KBM-7 (cell line): ENCODE results near the gene FCN3.

Source experiments
- DNase-seq: peaks from one replicate; pipeline ENCODE4 v3.0.0-alpha.2; 2015
- in situ Hi-C: fragments of 300-500 bp; cut with MboI; formaldehyde crosslinking; loops from 2 replicates; pipeline ENCODE4 v1.14.3; 2020; ENCODE audit warnings: low sequenced_read_pairs, low pct_unique_long_range_greater_than_20kb, mixed read lengths

The FCN3 gene

DNA sequence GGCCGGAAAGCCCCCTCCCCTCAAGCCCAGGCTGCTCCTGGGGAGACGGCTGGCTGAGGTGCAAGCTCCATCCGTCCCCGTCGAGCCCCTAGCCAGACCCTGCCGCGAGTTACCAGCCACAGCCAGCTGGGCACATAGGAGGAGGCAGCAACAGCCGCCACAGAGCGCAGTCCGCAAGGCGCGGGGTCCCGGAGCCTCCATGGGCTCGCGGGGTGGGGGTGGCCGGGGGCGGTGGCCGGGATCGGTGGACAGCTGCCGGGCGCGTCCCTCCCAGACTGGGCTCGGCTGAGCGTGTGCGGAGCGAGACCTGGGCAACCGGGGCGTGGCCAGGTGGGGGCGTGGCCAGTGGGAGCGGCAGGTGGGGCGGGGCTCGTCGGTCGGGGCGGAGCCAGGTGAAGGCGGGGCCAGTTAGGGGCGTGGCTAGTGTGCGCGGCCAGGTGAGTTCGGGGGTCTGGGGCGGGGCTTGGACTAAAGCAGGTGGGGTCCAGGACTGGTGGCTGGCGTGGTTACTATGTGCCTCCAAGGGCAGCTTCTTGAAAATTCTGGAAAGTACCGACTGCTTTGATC is 8.5 kb upstream of the FCN3 start, which contains the start of gene CD164L2:
CD164L2 (minus strand) TSS at position 295 of the 567 bp plus-strand sequence; CDS start at position 201, 94 bp downstream.
- in situ Hi-C loops: loop anchor here (25.0 kb wide), 1 partner anchor 271 kb away; no protein-coding TSS in a partner anchor
- no peak for DNase-seq

DNA sequence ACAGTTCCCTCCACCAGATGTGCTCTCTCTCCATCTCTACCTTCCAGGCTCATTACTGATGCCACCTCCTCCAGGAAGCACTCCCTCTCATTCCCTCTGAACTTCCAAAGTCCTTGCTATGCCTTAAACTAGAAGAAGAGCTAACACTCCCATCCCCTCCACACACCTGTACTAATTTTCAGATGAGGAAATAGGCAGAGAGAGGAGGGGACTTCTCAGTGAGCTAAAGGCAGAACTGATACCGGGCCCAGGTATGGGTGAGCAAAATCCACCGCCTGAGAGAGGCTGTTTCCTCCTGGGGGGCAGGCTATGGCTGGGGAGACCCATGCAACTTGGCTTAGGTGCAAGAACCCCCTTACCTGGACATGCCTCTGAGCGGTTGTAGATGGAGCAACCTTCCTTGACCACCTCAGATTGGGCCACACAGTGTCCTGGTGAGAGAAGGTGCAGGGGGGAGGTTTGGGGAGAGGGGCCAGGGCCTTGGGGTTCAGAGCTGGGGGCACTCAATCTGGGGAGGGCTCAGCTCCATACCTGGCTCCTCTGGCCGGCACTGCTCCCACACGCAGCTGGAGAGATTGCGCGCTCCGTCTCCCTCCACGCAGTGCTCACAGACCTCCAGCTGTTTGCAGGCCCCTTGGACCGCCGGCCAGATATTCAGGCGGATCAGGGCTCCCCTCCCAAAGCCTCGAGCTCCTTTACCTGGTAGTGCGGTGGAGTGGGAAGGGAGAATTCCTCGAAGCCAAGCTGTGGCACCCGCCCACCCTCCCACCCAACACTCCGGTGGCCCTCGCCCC is 7.5 kb upstream of the FCN3 start:
- DNase-seq: no peak
- in situ Hi-C loops: loop anchor here (25.0 kb wide), 1 partner anchor 270 kb away; no protein-coding TSS in a partner anchor

DNA sequence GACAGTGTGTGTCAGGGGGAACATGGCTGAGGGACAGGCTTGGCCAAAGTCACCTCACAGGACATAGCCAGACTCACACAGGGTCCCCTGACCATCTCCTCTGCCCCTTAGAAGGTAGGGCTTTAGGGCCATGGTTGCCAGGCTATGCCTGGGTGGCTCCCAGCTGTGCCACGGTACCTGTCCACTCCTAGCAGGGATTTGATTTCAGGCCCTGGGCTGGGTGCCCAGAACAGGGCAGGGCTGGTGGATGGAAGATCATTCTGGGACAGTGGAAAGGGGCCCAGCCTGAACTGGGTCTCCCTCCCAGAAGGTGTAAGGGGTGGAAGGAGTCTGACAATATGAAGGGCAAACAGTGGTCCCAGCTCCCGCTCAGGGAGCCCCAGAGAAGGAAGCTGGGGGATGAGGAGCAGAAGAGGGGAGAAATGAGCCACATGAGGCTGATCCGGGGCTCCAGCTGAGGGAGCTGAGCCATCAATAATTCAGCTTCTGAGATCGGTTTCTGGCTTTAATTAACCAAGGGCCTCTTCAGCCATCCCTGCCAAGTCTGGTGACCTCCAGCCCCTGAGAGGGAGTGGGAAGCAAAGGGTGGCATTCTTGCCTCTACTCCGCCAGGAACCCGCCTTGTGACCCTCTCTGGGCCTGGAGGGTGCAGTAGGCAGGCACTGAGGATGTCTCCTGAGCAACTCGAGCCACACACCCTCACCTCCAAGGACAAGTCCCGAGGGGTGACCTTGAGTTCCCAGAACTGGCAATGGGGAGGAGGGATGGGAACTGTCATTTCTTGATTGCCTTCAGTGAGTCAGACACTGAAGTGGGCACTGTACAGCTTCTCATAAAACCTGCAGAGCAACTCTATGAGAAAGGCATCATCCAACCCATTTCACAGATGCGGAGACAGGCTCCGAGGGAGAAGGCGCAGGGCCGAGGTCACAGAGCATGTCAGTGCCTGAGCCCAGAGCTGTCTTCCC is 6.4 kb upstream of the FCN3 start:
- DNase-seq: no peak
- in situ Hi-C loops: loop anchor here (25.0 kb wide), 1 partner anchor 269 kb away; no protein-coding TSS in a partner anchor

DNA sequence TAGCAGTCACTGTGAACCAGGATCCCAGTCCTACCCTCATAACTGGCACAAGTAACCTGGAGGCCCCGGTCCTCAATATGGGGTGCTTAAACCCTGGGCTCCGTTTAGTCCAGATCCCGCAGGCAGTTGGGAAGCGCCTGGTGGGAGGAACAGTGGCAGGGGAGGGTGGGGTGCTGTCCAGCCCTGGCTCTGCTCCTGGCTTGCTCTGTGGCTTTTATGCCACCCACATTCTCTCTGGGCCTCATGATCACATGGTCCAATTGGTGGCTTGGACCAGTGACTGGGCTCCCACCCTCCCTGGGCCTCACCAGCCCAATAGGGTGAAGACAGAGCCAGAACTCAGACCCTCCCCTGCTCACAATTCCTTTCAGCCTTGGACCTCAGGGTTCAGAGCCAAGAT is 5.6 kb upstream of the FCN3 start:
- DNase-seq: no peak
- in situ Hi-C loops: loop anchor here (25.0 kb wide), 1 partner anchor 268 kb away; no protein-coding TSS in a partner anchor

DNA sequence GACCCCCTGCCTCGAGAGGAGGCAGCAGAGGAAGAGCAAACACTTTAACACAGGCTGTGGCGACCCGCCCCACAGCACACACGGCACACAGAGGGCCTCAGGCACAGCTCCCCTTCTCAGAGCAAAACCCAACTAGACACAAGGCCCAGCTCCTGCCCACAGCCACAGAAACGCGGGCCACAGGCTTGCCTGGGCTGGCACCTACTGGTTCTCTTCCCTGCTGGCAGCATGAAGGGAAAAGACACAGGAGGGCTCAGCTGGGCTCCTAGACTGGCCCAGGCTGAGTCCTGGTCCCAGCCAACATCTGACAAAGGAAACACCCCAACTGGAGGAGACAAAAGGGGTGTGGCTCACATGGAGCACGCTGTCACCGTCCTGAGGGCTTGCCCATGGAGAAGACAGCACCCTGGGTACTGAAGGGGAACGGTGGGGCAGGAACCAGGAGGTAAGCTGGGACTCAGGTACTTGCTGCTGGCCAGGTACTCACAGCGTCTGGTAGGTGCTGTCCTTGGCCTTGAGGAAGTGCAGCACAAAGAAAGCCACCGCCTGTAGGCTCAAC is 5.0 kb upstream of the FCN3 start:
- no peak for DNase-seq
- in situ Hi-C loops: loop anchor here (10.0 to 25.0 kb wide), 2 partner anchors 65 to 267 kb away; no protein-coding TSS in a partner anchor

DNA sequence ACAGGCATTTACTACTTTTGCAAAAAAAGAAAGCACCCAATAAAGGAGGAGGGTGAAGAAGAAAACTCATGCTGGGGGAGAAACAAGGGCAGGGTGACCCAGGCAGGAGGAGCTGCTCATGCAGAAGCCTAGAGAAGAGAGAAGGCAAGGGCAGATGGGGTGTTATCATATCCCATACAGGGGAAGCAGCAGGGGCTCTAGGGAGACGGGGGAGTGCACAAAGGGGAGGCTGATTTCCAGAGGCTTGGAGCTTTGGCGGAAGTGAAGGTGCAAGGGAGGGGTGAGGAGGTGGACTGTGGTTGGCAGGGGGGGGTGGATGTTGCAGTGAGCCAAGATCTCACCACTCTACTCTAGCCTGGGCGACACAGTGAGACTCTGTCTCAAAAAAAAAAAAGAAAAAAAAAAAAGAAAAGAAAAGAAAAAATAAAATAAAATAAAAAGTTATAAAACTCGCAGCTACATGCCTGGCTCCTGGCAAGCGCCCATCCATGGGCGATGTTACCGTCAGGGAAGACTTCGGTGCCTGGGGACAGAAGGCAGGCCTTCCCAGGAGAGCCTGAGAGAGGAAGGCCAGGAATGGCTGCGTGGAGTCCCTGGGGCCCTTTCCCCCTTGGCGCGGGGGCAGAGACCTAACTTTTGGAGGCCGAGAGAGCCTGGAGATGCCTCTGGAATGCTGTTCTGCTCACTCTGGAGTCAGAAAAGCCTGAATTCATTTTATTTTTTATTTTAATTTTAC is 3.3 kb upstream of the FCN3 start:
- in situ Hi-C loops: loop anchor here (10.0 to 25.0 kb wide), 2 partner anchors 63 to 266 kb away; no protein-coding TSS in a partner anchor

DNA sequence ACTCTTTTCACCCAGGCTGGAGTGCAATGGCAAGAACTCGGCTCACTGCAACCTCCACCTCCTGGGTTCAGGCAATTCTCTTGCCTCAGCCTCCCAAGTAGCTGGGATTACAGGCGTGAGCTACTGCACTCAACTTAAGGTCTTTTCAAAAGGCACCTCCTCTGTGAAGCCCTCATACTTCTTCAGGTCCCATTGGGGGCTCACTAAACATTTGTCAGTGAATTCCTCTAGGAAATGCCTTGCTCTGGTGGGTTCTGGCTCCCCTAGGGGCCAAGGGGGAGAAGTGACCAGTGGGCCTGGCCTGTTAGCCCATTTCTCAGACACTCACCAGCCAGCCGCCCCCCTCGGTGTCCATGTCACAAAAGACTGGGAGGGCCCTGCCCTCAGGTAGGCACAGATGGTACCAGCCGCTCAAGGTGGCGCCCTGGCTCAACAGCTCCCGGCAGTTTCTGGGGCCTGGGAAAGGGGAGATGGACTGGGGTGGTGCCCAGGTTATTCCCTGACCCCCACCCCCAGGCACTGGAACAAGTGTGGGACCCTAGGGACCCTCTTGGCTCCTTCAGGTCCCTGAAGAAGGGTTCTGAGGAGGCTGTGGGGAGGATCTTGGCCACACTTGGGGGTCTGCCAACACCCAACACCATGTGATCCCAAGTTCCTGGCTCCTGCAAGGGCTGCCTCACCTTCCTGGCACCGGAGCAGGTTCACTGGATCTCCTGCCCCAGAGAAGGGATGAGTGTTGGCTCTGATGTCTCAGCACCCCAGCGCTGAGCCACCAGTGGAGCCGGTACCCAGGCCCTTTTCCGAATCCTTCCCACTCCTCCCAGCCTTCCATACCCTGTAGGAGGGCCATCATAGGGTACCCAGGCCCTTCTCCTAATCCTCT is 1.6 kb downstream of the FCN3 start:
- DNase-seq: no peak
- in situ Hi-C loops: loop anchor here (10.0 kb wide), 1 partner anchor 58 kb away; no protein-coding TSS in a partner anchor

More for the DNA sequence above, 3.3 kb upstream of the FCN3 start:
- DNase-seq: peak; percentile 27

DNA sequence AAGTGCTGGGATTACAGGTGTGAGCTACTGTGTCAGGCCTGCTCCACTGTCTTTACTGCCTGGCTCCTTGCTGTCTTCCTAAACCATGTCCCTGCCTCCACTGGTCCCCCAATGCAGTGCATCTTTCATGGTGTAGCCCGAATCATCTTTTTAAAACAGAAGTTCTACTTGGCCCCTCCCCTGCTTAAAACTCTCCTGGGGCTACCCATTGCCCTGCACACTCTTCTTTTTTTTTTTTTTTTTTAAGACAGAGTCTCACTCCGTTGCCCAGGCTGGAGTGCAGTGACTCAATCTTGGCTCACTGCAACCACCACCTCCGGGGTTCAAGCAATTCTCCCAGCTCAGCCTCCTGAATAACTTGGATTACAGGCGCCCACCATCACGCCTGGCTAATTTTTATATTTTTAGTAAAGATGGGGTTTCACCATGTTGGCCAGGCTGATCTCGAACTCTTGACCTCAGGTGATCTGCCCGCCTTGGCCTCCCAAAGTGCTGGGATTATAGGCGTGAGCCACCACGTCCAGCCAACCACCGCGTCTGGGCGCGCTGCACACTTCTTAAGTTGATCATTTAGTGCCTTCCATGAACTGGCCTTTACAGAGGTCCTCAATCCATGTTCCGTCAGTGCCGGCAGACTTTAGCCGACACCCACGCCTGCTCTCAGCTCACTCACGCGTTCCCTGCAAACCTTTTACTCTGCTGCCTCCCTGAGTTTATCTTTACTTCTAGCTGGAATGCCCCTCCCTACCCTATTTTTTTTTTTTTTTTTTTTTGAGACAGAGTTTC is 2.4 kb downstream of the FCN3 start:
- in situ Hi-C loops: loop anchor here (10.0 kb wide), 1 partner anchor 57 kb away; no protein-coding TSS in a partner anchor
- no peak for DNase-seq

DNA sequence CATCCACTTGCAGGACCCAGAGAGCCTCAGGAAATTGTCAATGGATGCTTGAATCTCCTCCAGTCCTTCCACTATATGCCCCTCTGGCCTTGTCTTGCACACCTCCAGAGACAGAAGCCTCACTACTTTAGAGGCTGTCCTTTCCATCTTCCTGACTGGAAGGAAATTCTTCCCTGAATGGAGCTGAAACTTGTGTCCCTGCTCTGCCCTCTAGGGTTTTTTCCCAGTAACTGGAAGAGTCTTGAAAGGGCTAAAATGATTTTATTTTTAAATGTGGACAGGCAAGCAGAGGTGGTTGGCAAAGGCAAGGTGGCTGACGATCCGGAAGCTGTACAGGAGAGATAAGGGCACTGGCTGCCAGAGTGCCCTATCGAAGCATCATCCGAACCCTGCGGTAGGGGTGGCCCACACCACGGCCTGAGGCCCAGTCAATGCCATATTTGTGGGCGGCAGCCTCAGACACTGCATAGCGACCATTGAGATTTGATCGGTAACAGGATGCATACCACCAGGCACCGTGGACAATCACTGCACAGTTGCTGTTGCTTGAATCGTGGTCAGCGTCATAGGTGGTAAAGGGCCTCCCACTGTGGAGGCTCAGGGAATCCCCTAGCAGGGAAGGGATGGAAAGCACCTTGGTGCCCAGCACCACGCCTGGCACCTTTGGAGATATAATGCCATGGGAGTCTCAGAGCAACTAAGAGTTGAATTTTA is 5.6 kb downstream of the FCN3 start:
- DNase-seq: peak; percentile 54
- in situ Hi-C loops: no loop called here

DNA sequence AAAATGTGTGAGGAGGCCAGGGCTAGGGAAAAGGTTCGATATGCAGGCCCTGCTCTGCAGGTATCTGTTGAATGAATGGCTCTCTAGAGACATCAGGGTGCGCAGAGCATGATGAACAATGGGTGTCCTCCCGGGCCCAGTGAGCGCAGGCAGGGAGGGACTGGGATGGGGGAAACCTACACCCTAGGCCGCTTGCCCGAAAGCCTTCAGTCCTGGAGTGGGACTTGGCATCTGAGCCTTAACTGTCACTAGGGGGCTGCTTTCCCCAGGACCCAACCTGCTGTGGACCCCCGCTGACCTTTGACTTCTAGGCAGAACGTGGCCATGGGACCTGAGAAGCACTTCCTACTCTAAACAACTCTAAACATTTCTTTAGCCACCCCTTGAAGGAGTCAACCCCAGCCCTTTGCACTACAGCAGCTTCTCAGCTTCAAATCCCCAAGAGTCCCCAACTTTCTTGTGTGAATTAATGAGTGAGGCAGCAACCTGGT is 7.4 kb downstream of the FCN3 start:
- in situ Hi-C loops: no loop called here
- no peak for DNase-seq

DNA sequence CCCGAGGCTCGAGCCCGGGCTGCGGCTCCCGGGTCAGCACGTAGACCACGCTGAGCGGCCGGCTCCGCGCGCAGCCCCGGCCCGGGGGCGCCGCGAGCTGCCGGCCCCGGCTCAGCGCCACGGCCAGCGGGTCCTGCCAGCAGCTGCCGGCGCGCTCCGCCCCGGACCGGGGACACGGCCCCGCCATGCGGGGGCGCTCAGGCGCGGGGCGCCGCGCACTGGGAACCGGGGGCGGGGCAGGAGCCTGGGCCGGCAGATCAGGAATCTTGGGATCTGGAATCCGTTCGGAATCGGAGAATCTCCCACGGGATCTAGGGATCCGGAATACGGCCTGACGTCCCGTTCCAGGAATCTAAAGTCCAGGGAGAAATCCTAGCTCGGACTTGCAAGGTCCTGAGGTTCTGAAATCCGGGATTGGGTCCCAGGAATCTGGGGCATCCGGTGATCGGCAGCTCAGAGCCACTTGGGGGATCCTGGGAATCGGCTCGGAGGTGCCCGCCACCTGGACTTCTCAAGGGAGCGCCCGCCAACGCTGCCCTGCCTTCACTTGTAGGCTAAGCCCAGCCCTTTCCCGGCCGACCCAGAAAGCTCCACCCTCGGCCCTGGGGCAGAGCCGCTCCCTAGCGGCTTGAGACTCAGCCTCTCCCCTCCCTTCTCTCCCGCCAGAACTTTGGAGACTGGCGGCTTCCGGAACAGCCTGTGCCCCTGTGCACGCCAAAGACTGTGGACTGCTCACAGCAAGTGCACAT is 8.0 kb downstream of the FCN3 start, which contains the start of gene MAP3K6:
MAP3K6 (minus strand) TSS at position 551 of the 749 bp plus-strand sequence; CDS start at position 187, 364 bp downstream.
- in situ Hi-C loops: no loop called here
- DNase-seq: peak; percentile 84

DNA sequence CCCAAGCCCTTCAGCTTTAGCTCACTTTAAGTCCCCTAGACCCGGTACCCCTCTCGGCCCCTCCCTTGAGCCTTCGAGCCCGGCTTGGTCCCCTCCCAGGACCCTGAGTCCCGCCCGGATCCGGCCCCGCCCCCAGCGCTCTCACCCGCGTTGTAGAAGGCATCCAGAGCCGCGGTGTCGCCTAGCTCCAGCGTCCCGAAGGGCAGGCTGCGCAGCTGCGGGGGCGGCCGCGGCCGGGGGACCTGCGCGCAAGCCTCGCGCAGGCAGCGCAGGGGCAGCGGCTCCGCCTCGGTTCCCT is 8.6 kb downstream of the FCN3 start:
- peak; percentile 78 for DNase-seq
- in situ Hi-C loops: no loop called here

DNA sequence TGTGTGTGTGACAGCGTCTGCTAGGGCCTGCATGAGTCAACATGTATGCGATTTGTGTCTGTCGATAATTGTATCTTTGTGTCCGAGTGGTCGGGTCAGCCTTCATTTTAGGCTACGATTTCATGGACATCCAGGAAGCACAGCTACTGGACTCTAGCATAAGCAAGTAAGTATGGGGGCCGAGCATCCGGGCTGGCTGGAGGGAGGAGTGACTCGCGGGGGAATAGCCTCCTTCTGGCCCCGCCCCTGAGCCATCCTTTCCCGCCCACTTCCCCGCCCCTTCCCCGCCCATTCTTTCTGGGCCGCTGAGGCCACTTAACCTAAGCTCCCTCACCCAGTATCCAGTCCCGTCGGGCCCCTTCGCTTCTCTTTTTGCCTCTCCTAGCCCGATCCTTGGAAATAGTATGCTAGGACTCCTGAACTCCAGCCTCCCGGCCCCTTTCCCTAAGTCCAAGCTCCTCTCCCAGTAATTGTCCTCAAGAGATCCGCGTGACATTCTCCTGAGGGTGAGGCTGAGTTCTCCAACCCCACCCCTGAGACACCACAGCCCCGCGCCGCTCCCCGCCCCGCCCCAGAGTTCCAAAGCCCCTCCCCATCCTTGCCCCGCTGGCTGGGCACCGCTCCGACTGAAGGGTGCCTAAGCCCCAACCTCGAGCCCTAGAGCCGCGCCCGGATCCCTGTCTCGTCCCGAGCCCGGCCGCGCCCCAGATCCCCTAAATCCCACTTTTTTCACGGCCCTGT is 9.1 kb downstream of the FCN3 start:
- peak; percentile 88 for DNase-seq
- in situ Hi-C loops: no loop called here

DNA sequence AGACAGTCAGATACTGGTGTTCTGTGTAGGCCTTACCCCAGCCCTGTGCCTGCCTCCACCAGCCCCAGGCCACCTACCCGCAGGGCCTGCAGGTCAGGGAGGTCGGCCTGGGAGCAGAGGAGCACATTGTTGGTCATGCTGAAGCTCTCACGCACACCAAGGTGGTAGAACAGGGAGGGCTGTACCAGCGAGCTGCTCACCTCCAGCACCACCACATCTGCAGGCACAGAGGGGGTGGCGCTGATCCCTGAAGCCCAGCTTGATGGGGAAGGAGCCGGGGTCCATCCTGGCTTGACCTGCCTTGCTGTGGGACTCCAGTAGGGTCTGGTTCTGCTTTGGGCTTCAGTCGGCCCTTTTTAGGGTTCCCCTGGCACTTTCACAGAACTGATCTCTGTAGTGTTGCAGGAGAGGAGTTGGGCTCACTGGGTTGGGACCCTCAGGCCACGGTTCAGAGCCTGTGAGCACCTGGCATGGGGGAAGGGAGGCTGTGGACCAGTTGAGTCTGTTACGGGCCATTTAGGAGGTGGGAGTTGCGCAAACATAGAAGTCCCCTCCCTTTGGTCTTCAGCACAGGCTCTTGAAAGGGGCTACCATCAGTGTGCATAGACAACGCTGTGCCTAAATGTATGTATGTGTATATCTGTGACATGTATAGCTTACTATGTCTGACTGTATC is 9.8 kb downstream of the FCN3 start:
- in situ Hi-C loops: no loop called here

More for the DNA sequence above, 9.8 kb downstream of the FCN3 start:
- no peak for DNase-seq
